ENCODE data around the gene SAG. TPM values are rescaled to one million over a fixed set of nuclear protein-coding genes. Genes with fewer than 3 reads are reported as not detected.

SAG gene
- total and polyA plus RNA-seq, 10 of the 15 experiments (the other 5 are each of a cell fraction or from before 2014, with no cell fraction given), result 0.06 to 0.47 TPM; not detected in 8

DNA sequence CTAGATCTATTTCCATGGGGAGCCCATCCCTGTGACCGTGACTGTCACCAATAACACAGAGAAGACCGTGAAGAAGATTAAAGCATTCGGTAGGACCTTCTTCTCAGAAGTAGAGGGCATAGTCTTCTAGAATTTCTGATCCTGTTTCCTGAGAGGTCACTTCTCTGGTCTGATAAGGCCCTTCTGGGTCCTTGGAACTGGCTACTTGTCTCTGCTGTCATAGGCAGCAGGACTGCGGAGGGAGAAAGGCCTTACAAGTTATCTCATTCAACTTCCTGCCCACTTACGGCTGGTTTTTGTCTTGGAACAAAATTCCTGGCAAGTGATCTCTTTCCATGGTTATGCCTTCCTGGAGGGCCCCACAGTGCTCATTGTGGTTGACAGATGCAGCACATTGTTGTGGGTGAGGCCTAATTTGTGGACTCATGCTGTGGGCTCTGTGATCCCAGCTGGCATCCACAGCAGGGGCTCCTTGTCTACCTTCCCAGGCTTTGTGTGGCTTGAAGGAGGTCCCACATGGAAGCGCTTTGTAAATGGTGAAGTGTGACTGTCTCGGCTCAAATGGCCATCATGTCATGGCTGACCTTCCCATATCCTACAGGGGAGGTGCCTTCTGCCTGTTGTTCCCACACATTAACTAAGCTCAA, 22.0 kb downstream of the SAG start:
- TF ChIP-seq TAF1 (IDR thresholded peaks at IDR 0.05; ENCODE audit: borderline replicate concordance, low read depth, low read length) (no peak), IKZF2 (IDR thresholded peaks at IDR 0.05) (no peak), CREB1 (IDR thresholded peaks at IDR 0.05; ENCODE audit: low read depth) (no peak), ZZZ3 (IDR thresholded peaks at IDR 0.05; ENCODE audit: control insufficient read depth, insufficient read length, low read depth) (no peak), ATF7 (IDR thresholded peaks at IDR 0.05; ENCODE audit: low read depth) (no peak)
- TF ChIP-seq, protein P1, sequence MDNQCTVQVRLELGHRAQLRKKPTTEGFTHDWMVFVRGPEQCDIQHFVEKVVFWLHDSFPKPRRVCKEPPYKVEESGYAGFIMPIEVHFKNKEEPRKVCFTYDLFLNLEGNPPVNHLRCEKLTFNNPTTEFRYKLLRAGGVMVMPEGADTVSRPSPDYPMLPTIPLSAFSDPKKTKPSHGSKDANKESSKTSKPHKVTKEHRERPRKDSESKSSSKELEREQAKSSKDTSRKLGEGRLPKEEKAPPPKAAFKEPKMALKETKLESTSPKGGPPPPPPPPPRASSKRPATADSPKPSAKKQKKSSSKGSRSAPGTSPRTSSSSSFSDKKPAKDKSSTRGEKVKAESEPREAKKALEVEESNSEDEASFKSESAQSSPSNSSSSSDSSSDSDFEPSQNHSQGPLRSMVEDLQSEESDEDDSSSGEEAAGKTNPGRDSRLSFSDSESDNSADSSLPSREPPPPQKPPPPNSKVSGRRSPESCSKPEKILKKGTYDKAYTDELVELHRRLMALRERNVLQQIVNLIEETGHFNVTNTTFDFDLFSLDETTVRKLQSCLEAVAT (IDR thresholded peaks at IDR 0.05), result no peak
- TF ChIP-seq, protein P2, sequence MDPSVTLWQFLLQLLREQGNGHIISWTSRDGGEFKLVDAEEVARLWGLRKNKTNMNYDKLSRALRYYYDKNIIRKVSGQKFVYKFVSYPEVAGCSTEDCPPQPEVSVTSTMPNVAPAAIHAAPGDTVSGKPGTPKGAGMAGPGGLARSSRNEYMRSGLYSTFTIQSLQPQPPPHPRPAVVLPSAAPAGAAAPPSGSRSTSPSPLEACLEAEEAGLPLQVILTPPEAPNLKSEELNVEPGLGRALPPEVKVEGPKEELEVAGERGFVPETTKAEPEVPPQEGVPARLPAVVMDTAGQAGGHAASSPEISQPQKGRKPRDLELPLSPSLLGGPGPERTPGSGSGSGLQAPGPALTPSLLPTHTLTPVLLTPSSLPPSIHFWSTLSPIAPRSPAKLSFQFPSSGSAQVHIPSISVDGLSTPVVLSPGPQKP (IDR thresholded peaks at IDR 0.05; ENCODE audit: low read depth, low read length), result no peak
- Histone ChIP-seq H3K9me3 (replicated peaks; ENCODE audit: control insufficient read depth, insufficient read depth, low read length) (no peaks in the 10 kb centered on the region), H3K36me3 (ENCODE audit: control insufficient read depth in 2 of 2, insufficient read depth in 2 of 2, low read length in 1 of 2) (no peaks in the 10 kb centered on the region), H3K9ac (ENCODE audit: control insufficient read depth, insufficient read depth, low read length) (no peak overlapping the region), H3K4me1 (ENCODE audit: control insufficient read depth, insufficient read depth, low read length) (peaks cover 14% of the 10 kb centered on the region), H3K79me2 (ENCODE audit: control insufficient read depth, insufficient read depth, low read length) (no peaks in the 10 kb centered on the region), H3K27me3 (replicated peaks in 1 of 2; ENCODE audit: control insufficient read depth in 2 of 2, insufficient read depth in 2 of 2, low read length in 1 of 2) (no peaks in the 10 kb centered on the region), H3K27ac (ENCODE audit: control insufficient read depth, insufficient read depth) (no peak overlapping the region), H2AFZ (ENCODE audit: control insufficient read depth, low read depth, low read length) (no peak overlapping the region), H3K4me3 (no peak overlapping the region), H4K20me1 (ENCODE audit: control insufficient read depth, insufficient read depth) (no peaks in the 10 kb centered on the region), H3K4me2 (ENCODE audit: control insufficient read depth, insufficient read depth) (no peak overlapping the region)
- no TSS peak for BruUV-seq (replicated peaks)
- POLR2A ChIA-PET, result no interaction called here
- DNase-seq (ENCODE audit: low read depth, low spot score), result no peak
- intact Hi-C loops (cut with micrococcal nuclease; ENCODE audit: unreplicated experiment) (no loop called here), in situ Hi-C loops (cut with MboI) (no loop called here)
- ATAC-seq, result no peak
- WGBS (ENCODE audit: insufficient coverage, insufficient replicate concordance, low lambda C conversion rate, missing lambda C conversion rate), result 93% methylated on average over 7 of the region's 7 CpGs
- CTCF ChIA-PET, result no interaction called here
- no peak for FAIRE-seq
- RAD21 ChIA-PET (ENCODE audit: unreplicated experiment), result no interaction called here
- SMC1A ChIA-PET (ENCODE audit: uncharacterized antibody, unreplicated experiment), result no interaction called here
